Measurements from ENCODE around the gene TUBB.

TUBB gene

GRCh38 chr6:30744054-30744805, 24.1 kb downstream of the TUBB start, which contains the start of gene IER3 (continued):
- TF ChIP-seq PRDM4 (tag by site-specific recombination; IDR thresholded peaks at IDR 0.05) (0 out of 2 replicates have a peak, but pooled peaks have one; percentile 19), ZNF221 (tag by site-specific recombination; IDR thresholded peaks at IDR 0.05; ENCODE audit: borderline replicate concordance) (no peak), RBAK (tag by site-specific recombination; IDR thresholded peaks at IDR 0.05) (no peak)
- TF ChIP-seq, protein P1, sequence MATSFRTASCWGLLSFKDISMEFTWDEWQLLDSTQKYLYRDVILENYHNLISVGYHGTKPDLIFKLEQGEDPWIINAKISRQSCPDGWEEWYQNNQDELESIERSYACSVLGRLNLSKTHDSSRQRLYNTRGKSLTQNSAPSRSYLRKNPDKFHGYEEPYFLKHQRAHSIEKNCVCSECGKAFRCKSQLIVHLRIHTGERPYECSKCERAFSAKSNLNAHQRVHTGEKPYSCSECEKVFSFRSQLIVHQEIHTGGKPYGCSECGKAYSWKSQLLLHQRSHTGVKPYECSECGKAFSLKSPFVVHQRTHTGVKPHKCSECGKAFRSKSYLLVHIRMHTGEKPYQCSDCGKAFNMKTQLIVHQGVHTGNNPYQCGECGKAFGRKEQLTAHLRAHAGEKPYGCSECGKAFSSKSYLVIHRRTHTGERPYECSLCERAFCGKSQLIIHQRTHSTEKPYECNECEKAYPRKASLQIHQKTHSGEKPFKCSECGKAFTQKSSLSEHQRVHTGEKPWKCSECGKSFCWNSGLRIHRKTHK (tag by site-specific recombination; IDR thresholded peaks at IDR 0.05): no peak
- TF ChIP-seq, protein P2, sequence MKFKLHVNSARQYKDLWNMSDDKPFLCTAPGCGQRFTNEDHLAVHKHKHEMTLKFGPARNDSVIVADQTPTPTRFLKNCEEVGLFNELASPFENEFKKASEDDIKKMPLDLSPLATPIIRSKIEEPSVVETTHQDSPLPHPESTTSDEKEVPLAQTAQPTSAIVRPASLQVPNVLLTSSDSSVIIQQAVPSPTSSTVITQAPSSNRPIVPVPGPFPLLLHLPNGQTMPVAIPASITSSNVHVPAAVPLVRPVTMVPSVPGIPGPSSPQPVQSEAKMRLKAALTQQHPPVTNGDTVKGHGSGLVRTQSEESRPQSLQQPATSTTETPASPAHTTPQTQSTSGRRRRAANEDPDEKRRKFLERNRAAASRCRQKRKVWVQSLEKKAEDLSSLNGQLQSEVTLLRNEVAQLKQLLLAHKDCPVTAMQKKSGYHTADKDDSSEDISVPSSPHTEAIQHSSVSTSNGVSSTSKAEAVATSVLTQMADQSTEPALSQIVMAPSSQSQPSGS (tag by site-specific recombination; IDR thresholded peaks at IDR 0.05; ENCODE audit: low read depth): no peak
- TF ChIP-seq, protein P3, sequence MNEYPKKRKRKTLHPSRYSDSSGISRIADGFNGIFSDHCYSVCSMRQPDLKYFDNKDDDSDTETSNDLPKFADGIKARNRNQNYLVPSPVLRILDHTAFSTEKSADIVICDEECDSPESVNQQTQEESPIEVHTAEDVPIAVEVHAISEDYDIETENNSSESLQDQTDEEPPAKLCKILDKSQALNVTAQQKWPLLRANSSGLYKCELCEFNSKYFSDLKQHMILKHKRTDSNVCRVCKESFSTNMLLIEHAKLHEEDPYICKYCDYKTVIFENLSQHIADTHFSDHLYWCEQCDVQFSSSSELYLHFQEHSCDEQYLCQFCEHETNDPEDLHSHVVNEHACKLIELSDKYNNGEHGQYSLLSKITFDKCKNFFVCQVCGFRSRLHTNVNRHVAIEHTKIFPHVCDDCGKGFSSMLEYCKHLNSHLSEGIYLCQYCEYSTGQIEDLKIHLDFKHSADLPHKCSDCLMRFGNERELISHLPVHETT (tag by site-specific recombination; IDR thresholded peaks at IDR 0.05): no peak

- CTCF ChIA-PET: interaction anchor here (0.6 to 2.2 kb wide), 7 partner anchors 10 to 613 kb away, joined by 3 to 15 read pairs (median 5); no protein-coding TSS in a partner anchor
- TF ChIP-seq ZNF140 (tag by site-specific recombination; IDR thresholded peaks at IDR 0.05) (0 out of 2 replicates have a peak, but pooled peaks have one; percentile 3), ZNF157 (tag by site-specific recombination; IDR thresholded peaks at IDR 0.05) (no peak), ZNF660 (tag by site-specific recombination; IDR thresholded peaks at IDR 0.05) (no peak), ZFP37 (tag by site-specific recombination; IDR thresholded peaks at IDR 0.05) (no peak)
- no peaks in the 10 kb centered on the region for H3K36me3 ChIP-seq (ENCODE audit: control insufficient read depth in 2 of 2, insufficient read depth in 1 of 2, low read length in 2 of 2)
- H3K27ac ChIP-seq (ENCODE audit: extremely low read depth, low read depth, low read length): no peak overlapping the region
- POLR2A ChIA-PET: interaction anchor here (0.6 to 2.0 kb wide), 4 partner anchors 33 to 134 kb away, joined by 3 to 4 read pairs (median 3); no protein-coding TSS in a partner anchor
- H3K4me3 ChIP-seq (ENCODE audit: low read depth, low read length): no peak overlapping the region
- peaks cover 9% of the 10 kb centered on the region for H3K4me1 ChIP-seq (ENCODE audit: control insufficient read depth, insufficient read depth, low read length)
- H3K9me3 ChIP-seq (ENCODE audit: control insufficient read depth, insufficient read depth, low read depth, low read length): no peaks in the 10 kb centered on the region
Observed at GRCh38 chr6:30747300-30747687, 27.1 kb downstream of the TUBB start.

GRCh38 chr6:30747902-30748769, 28.0 kb downstream of the TUBB start:
- CTCF ChIA-PET: interaction anchor here (0.6 to 2.2 kb wide), 4 partner anchors 17 to 612 kb away, joined by 3 to 15 read pairs (median 7); no protein-coding TSS in a partner anchor
- TF ChIP-seq EGR2 (tag by site-specific recombination; IDR thresholded peaks at IDR 0.05; ENCODE audit: low read depth) (peak; percentile 79; the same call in 1 of the 2 replicates), ZFHX2 (tag by site-specific recombination; conservative IDR thresholded peaks at IDR 0.05) (peak; percentile 92), ZNF174 (tag by site-specific recombination; IDR thresholded peaks at IDR 0.05) (no peak), ZNF169 (tag by site-specific recombination; IDR thresholded peaks at IDR 0.05) (no peak), ZNF18 (tag by site-specific recombination; IDR thresholded peaks at IDR 0.05) (0 out of 2 replicates have a peak, but pooled peaks have one; percentile 39)
- TF ChIP-seq, protein P1 (tag by site-specific recombination; IDR thresholded peaks at IDR 0.05): peak; percentile 56; the same call in 1 of the 2 replicates

More at GRCh38 chr6:30747902-30748769, 28.0 kb downstream of the TUBB start:
- no peak overlapping the region for H3K27ac ChIP-seq (ENCODE audit: extremely low read depth, low read depth, low read length)
- no peaks in the 10 kb centered on the region for H3K36me3 ChIP-seq (ENCODE audit: control insufficient read depth in 2 of 2, insufficient read depth in 1 of 2, low read length in 2 of 2)
- no peak overlapping the region for H3K4me3 ChIP-seq (ENCODE audit: low read depth, low read length)
- H3K9me3 ChIP-seq (ENCODE audit: control insufficient read depth, insufficient read depth, low read depth, low read length): no peaks in the 10 kb centered on the region
- POLR2A ChIA-PET: interaction anchor here (0.6 kb wide), 4 partner anchors 14 to 130 kb away, joined by 3 read pairs; no protein-coding TSS in a partner anchor
- H3K4me1 ChIP-seq (ENCODE audit: control insufficient read depth, insufficient read depth, low read length): peaks cover 17% of the 10 kb centered on the region
